Inferior parietal cortex (tissue), 1 donor: ENCODE measurements around the gene PCLO.
A peak's percentile ranks its signal among the peaks of the same experiment; 100 is the strongest.

Source experiments
- DNase-seq: peaks from one replicate; pipeline ENCODE4 v3.0.0-alpha.2; 2016; ENCODE audit errors: extremely low spot score

PCLO gene

GRCh38 chr7:82839063-82839462 is 323.6 kb downstream of the PCLO start:
- no peak for DNase-seq

- no peak for DNase-seq
Measured at GRCh38 chr7:82838314-82838713, 324.4 kb downstream of the PCLO start.

- no peak for DNase-seq
Measured at GRCh38 chr7:82823073-82823472, 339.6 kb downstream of the PCLO start.

- DNase-seq, result no peak
Measured at GRCh38 chr7:82821037-82821436, 341.6 kb downstream of the PCLO start.

GRCh38 chr7:82818171-82818570 is 344.5 kb downstream of the PCLO start:
- DNase-seq, result no peak

GRCh38 chr7:82816272-82816671 is 346.4 kb downstream of the PCLO start:
- DNase-seq, result no peak

- DNase-seq, result peak; percentile 71
Measured at GRCh38 chr7:82810558-82811259, 352.0 kb downstream of the PCLO start.

GRCh38 chr7:82808633-82809032 is 354.1 kb downstream of the PCLO start:
- DNase-seq, result no peak

- DNase-seq, result no peak
Measured at GRCh38 chr7:82805527-82805960, 357.1 kb downstream of the PCLO start.

GRCh38 chr7:82803411-82803810 is 359.3 kb downstream of the PCLO start:
- no peak for DNase-seq

GRCh38 chr7:82789883-82790609 is 372.6 kb downstream of the PCLO start:
- no peak for DNase-seq

- no peak for DNase-seq
Measured at GRCh38 chr7:82778021-82778420, 384.7 kb downstream of the PCLO start.

- no peak for DNase-seq
Measured at GRCh38 chr7:82762880-82763279, 399.8 kb downstream of the PCLO start.

- DNase-seq, result no peak
Measured at GRCh38 chr7:82760831-82761230, 401.9 kb downstream of the PCLO start.

- DNase-seq, result no peak
Measured at GRCh38 chr7:82760074-82760473, 402.6 kb downstream of the PCLO start.

- DNase-seq, result no peak
Measured at GRCh38 chr7:82755705-82756551, 406.8 kb downstream of the PCLO start.

GRCh38 chr7:82750007-82750406 is 412.7 kb downstream of the PCLO start:
- no peak for DNase-seq

- DNase-seq, result no peak
Measured at GRCh38 chr7:82745820-82746219, 416.9 kb downstream of the PCLO start.

GRCh38 chr7:82745117-82745516 is 417.6 kb downstream of the PCLO start:
- DNase-seq, result no peak

- DNase-seq, result no peak
Measured at GRCh38 chr7:82742163-82742562, 420.5 kb downstream of the PCLO start.

GRCh38 chr7:82741493-82741892 is 421.2 kb downstream of the PCLO start:
- no peak for DNase-seq

- DNase-seq, result peak; percentile 32
Measured at GRCh38 chr7:82740246-82740848, 422.3 kb downstream of the PCLO start.
